ENCODE data around the gene ATP9A.

Gene ATP9A

GRCh38 chr20:51628533-51629398, 139.4 kb downstream of the ATP9A start:
- H3K4me3 Mint-ChIP-seq: no peak overlapping the region
- peaks cover 36% of the 10 kb centered on the region for H3K4me1 Mint-ChIP-seq (ENCODE audit: low read depth)
- H3K27ac Mint-ChIP-seq: no peak overlapping the region
- no peaks in the 10 kb centered on the region for H3K9me3 Mint-ChIP-seq
- H3K27me3 Mint-ChIP-seq: peaks cover 72% of the 10 kb centered on the region
- no peaks in the 10 kb centered on the region for H3K36me3 Mint-ChIP-seq (ENCODE audit: low read depth)
- intact Hi-C loops (cut with micrococcal nuclease): no loop called here

GRCh38 chr20:51627586-51627985, 140.6 kb downstream of the ATP9A start:
- Mint-ChIP-seq H3K27me3 (peaks cover 62% of the 10 kb centered on the region), H3K36me3 (ENCODE audit: low read depth) (no peaks in the 10 kb centered on the region), H3K27ac (no peak overlapping the region), H3K4me3 (no peak overlapping the region), H3K9me3 (no peaks in the 10 kb centered on the region), H3K4me1 (ENCODE audit: low read depth) (peaks cover 35% of the 10 kb centered on the region)
- intact Hi-C loops (cut with micrococcal nuclease): no loop called here

GRCh38 chr20:51625105-51625504, 143.1 kb downstream of the ATP9A start:
- no peaks in the 10 kb centered on the region for H3K36me3 Mint-ChIP-seq (ENCODE audit: low read depth)
- H3K27ac Mint-ChIP-seq: no peak overlapping the region
- H3K27me3 Mint-ChIP-seq: peaks cover 42% of the 10 kb centered on the region
- H3K4me1 Mint-ChIP-seq (ENCODE audit: low read depth): peaks cover 10% of the 10 kb centered on the region
- H3K4me3 Mint-ChIP-seq: no peak overlapping the region
- H3K9me3 Mint-ChIP-seq: no peaks in the 10 kb centered on the region
- intact Hi-C loops (cut with micrococcal nuclease): no loop called here

DNA sequence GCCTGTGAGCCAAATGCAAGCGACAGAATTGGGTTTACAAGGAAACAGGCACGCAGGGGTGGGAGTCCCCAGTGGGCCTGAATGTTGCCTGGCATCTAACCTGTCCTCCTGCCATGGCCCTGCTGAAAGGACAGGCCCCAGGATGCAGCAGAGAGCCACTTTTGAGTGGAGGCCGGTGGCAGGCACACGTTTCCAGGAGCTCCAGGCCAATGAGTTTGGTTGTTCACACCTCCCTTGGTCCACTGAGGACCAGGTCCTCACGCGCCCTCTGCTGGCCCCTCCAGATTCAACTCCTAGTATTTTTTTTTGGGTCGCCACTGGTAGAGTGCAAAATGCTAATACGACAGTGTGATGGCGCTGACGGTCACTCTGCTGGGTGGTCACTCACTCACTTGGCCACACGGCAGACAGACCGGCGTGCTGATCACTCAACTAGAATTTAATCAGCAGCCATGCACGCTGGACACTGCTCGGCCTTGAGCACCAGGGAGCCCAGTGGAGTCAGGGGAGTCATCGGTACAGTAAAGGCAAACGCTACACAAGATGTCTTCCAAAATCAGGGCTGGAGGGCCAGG, 143.9 kb downstream of the ATP9A start:
- H3K27me3 Mint-ChIP-seq: peaks cover 34% of the 10 kb centered on the region
- H3K9me3 Mint-ChIP-seq: no peaks in the 10 kb centered on the region
- H3K36me3 Mint-ChIP-seq (ENCODE audit: low read depth): no peaks in the 10 kb centered on the region
- no peak overlapping the region for H3K4me3 Mint-ChIP-seq
- intact Hi-C loops (cut with micrococcal nuclease): loop anchor here (1.0 kb wide), 1 partner anchor 252 kb away; no protein-coding TSS in a partner anchor
- H3K27ac Mint-ChIP-seq: no peak overlapping the region
- H3K4me1 Mint-ChIP-seq (ENCODE audit: low read depth): peaks cover 6% of the 10 kb centered on the region

- peaks cover 25% of the 10 kb centered on the region for H3K27me3 Mint-ChIP-seq
- H3K9me3 Mint-ChIP-seq: no peaks in the 10 kb centered on the region
- H3K4me3 Mint-ChIP-seq: no peak overlapping the region
- H3K27ac Mint-ChIP-seq: no peak overlapping the region
- intact Hi-C loops (cut with micrococcal nuclease): no loop called here
- no peaks in the 10 kb centered on the region for H3K36me3 Mint-ChIP-seq (ENCODE audit: low read depth)
- H3K4me1 Mint-ChIP-seq (ENCODE audit: low read depth): no peaks in the 10 kb centered on the region
These were observed 144.9 kb downstream of the ATP9A start for GRCh38 chr20:51623255-51623654.

DNA sequence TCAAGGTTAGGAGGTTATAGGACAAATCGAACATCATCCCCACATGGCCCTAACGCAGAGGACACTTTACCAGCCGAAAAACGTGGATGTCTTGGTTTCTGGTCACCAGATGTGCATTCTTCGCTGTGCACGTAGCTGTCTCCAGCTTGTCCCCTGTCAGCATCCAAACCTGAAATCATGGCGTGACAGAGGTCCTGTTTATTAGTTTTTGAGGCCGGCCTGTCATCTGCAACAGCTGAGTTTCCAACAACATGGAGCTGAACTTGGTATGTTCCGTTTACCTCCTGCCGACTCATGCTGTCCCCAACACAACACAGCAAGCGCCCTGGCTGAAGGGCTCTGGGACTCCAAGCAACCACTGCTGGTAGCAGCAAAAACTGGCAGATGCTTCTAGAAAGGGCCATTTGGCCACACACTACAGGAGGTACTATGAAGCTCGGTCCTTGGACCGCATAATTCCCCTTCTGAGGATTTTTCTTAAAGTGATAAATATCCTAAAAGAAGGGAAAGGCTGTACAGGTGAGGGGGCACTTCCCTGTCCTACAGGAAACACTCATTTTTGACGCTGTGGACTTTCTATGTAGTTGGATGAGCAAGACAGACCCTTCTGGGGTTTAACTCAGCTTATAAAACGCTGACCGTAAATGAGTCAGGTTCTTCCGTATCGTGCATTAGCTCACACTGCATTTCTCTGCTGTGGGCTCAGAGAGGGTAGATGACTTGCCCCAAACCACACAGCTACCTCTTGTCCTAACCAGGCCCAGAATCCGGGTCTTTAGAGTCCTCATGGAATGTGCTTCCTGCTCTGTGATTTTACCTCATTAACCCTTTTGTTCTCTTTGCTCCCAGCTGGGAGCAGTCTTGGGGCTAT, 146.0 kb downstream of the ATP9A start:
- intact Hi-C loops (cut with micrococcal nuclease): no loop called here
- Mint-ChIP-seq H3K27ac (no peak overlapping the region), H3K36me3 (ENCODE audit: low read depth) (no peaks in the 10 kb centered on the region), H3K9me3 (no peaks in the 10 kb centered on the region), H3K27me3 (peaks cover 15% of the 10 kb centered on the region), H3K4me3 (no peak overlapping the region), H3K4me1 (ENCODE audit: low read depth) (no peaks in the 10 kb centered on the region)

DNA sequence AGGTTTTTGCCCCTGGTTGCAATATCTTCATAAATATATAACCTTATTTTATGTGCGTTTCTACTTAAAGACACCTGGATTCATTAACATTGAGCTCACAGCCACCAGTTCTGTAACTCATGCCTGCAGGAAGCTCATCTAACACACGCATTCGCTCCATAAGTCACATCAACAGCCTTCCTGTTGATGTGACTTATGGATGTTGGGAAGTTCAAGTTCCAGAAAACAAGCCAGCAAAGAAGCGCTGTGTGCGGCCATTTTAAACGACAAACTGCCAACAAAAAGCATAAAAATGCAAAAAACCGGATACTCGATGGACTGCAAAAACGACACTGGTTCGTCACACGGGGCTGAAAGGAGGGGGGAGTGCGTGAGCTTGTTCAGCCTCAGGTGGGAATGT, 147.8 kb downstream of the ATP9A start:
- H3K4me1 Mint-ChIP-seq (ENCODE audit: low read depth): no peaks in the 10 kb centered on the region

GRCh38 chr20:51616060-51616459, 152.1 kb downstream of the ATP9A start:
- no peak overlapping the region for H3K4me3 Mint-ChIP-seq
- no peaks in the 10 kb centered on the region for H3K4me1 Mint-ChIP-seq (ENCODE audit: low read depth)
- H3K27ac Mint-ChIP-seq: no peak overlapping the region
- intact Hi-C loops (cut with micrococcal nuclease): no loop called here
- H3K9me3 Mint-ChIP-seq: no peaks in the 10 kb centered on the region
- no peaks in the 10 kb centered on the region for H3K36me3 Mint-ChIP-seq (ENCODE audit: low read depth)
- no peaks in the 10 kb centered on the region for H3K27me3 Mint-ChIP-seq

More for the DNA sequence above, 147.8 kb downstream of the ATP9A start:
- no peaks in the 10 kb centered on the region for H3K36me3 Mint-ChIP-seq (ENCODE audit: low read depth)
- H3K9me3 Mint-ChIP-seq: no peaks in the 10 kb centered on the region
- peaks cover 5% of the 10 kb centered on the region for H3K27me3 Mint-ChIP-seq
- intact Hi-C loops (cut with micrococcal nuclease): no loop called here
- no peak overlapping the region for H3K4me3 Mint-ChIP-seq
- H3K27ac Mint-ChIP-seq: no peak overlapping the region

- Mint-ChIP-seq H3K36me3 (ENCODE audit: low read depth) (no peaks in the 10 kb centered on the region), H3K27ac (no peak overlapping the region), H3K4me1 (ENCODE audit: low read depth) (no peaks in the 10 kb centered on the region), H3K9me3 (no peaks in the 10 kb centered on the region), H3K4me3 (no peak overlapping the region), H3K27me3 (no peaks in the 10 kb centered on the region)
- intact Hi-C loops (cut with micrococcal nuclease): no loop called here
These were observed 153.5 kb downstream of the ATP9A start for GRCh38 chr20:51614687-51615086.

DNA sequence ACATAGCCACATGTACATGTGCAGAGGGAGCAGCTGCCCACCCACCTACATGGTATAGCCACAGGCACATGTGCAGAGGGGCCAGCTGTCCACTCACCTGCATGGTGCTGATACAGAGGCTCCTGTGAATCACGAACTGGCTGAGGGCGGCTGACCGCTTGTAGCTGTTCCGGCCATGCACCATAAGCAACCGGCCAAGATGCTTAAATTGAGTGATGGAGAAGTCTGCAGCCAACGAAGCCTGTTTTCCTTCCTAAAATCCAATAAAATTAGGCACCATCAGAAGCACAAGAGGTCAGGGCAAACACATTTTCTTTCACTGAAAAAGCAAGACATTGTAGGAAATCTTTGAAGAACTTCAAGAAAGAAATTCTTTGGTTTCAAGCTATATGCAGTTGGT, 154.6 kb downstream of the ATP9A start:
- intact Hi-C loops (cut with micrococcal nuclease): no loop called here
- H3K9me3 Mint-ChIP-seq: no peaks in the 10 kb centered on the region
- no peak overlapping the region for H3K27ac Mint-ChIP-seq
- no peaks in the 10 kb centered on the region for H3K4me1 Mint-ChIP-seq (ENCODE audit: low read depth)
- no peaks in the 10 kb centered on the region for H3K36me3 Mint-ChIP-seq (ENCODE audit: low read depth)
- no peaks in the 10 kb centered on the region for H3K27me3 Mint-ChIP-seq
- H3K4me3 Mint-ChIP-seq: no peak overlapping the region

DNA sequence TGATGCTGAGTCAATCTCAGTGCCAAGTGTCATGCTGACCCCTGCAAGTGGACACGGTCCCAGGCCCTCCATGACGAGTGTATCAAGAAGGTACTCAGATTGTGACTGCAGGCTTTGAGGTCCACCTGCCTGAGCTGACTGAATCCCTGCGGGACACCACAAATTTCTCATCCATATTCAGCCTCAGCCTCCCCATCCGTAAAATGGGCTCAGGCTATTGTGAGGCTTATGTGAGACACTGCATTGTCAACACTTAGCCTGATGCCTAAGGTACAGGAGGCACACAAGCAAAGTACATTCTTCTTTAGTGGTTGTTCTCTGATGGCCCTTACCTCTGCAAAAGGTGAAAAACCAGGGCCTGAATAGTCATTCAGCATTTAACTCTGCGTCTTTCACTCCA, 155.3 kb downstream of the ATP9A start:
- no peaks in the 10 kb centered on the region for H3K4me1 Mint-ChIP-seq (ENCODE audit: low read depth)
- intact Hi-C loops (cut with micrococcal nuclease): no loop called here
- H3K9me3 Mint-ChIP-seq: no peaks in the 10 kb centered on the region
- H3K27me3 Mint-ChIP-seq: no peaks in the 10 kb centered on the region
- no peak overlapping the region for H3K4me3 Mint-ChIP-seq
- no peak overlapping the region for H3K27ac Mint-ChIP-seq
- no peaks in the 10 kb centered on the region for H3K36me3 Mint-ChIP-seq (ENCODE audit: low read depth)

- Mint-ChIP-seq H3K27me3 (no peaks in the 10 kb centered on the region), H3K4me3 (no peak overlapping the region), H3K4me1 (ENCODE audit: low read depth) (no peaks in the 10 kb centered on the region), H3K36me3 (ENCODE audit: low read depth) (no peaks in the 10 kb centered on the region), H3K9me3 (no peaks in the 10 kb centered on the region), H3K27ac (no peak overlapping the region)
- intact Hi-C loops (cut with micrococcal nuclease): no loop called here
These were observed 156.6 kb downstream of the ATP9A start for GRCh38 chr20:51611625-51611890.

DNA sequence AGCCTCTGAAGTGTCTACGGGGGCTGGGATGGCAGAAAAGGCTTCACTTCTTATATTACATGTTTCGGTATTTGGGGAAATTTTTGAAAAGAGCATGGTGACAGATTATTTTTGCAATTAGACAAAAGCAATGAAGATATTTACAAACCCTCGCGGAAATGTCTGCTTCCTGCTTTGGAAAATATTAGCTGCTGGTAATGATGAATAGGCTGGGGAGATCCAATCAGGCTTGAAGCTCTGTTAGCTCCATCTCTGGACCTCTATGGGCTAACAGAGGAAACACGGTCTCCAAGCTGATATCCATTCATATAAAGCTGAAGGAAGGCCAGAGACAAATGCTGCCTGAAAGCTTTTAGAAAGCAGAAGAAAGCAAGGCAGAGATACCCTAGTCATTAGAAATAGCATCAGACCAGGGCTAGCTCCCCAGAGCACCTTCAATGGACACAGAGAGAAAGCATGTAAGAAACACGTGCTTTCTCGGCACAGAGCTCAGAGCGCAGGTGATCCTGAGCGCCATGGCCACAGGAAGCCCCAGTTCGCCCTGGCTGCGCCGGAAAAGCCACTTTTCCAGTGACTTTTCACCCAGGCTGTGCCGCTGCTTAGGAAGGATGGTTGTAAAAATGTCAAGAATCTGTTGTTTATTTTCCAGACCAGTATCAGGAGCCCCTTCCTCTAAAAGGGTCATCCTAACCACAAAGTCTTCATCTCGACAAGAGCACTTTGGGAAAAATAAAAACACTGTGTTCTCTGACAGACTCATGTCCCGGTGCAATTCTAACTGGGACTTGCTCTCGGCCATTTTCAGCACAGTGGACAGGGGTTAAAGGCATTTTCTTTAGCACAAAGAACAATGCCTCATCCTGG, 157.2 kb downstream of the ATP9A start:
- no peaks in the 10 kb centered on the region for H3K9me3 Mint-ChIP-seq
- H3K4me3 Mint-ChIP-seq: no peak overlapping the region
- H3K27me3 Mint-ChIP-seq: no peaks in the 10 kb centered on the region
- H3K27ac Mint-ChIP-seq: no peak overlapping the region
- intact Hi-C loops (cut with micrococcal nuclease): no loop called here
- H3K4me1 Mint-ChIP-seq (ENCODE audit: low read depth): no peaks in the 10 kb centered on the region
- H3K36me3 Mint-ChIP-seq (ENCODE audit: low read depth): no peaks in the 10 kb centered on the region
